A673 (cell line): Measurements from ENCODE around the gene KCNF1. TPM values are rescaled to one million over a fixed set of nuclear protein-coding genes. Genes with fewer than 3 reads are reported as not detected.

ENCODE experiments used
- BruUV-seq: library from RNA; stranded (reverse); fragments of 400-500 nt; replicated peaks from 2 replicates; lab custom pipeline; 2021; lab: Mats Ljungman, UMichigan
- CTCF ChIA-PET: fragments of 300-600 bp; sonication (Branson Sonifier 250); formaldehyde crosslinking; loops from one replicate; lab custom pipeline; 2022; ENCODE audit warnings: antibody characterized with exemption; lab: Charles Lee
- POLR2A ChIA-PET: fragments of 300-600 bp; sonication (Branson Sonifier 250); formaldehyde crosslinking; loops from one replicate; lab custom pipeline; 2022; ENCODE audit warnings: antibody characterized with exemption; ENCODE audit not compliant: low non-redundant PET; lab: Charles Lee
- DNase-seq: peaks from one replicate; pipeline ENCODE4 v3.0.0-alpha.2; 2015; ENCODE audit warnings: low spot score
- H3K27ac ChIP-seq: fragments of 200-600 bp; sonication (generic); 2 replicates; pipeline ENCODE4 v1.5.1; 2016; ENCODE audit warnings: mixed run types, low read depth, mild to moderate bottlenecking, mixed read lengths, antibody characterized with exemption, low read length; ENCODE audit not compliant: poor library complexity, severe bottlenecking
- H3K27me3 ChIP-seq: fragments of 200-600 bp; sonication (generic); replicated peaks from 2 replicates; pipeline ENCODE4 v1.6.1; 2017; ENCODE audit warnings: mixed run types, low read depth, mild to moderate bottlenecking, mixed read lengths, antibody characterized with exemption, low read length; ENCODE audit not compliant: insufficient read depth, poor library complexity
- H3K36me3 ChIP-seq: fragments of 200-600 bp; sonication (generic); 2 replicates; pipeline ENCODE4 v1.6.1; 2016; ENCODE audit warnings: mixed run types, mild to moderate bottlenecking, mixed read lengths, antibody characterized with exemption, low read length; ENCODE audit not compliant: insufficient read depth, poor library complexity, severe bottlenecking
- H3K4me1 ChIP-seq: fragments of 200-600 bp; sonication (generic); 2 replicates; pipeline ENCODE4 v1.6.1; 2017; ENCODE audit warnings: mixed run types, mild to moderate bottlenecking, mixed read lengths, antibody characterized with exemption, low read length; ENCODE audit not compliant: insufficient read depth, poor library complexity, severe bottlenecking
- H3K4me3 ChIP-seq: fragments of 200-600 bp; sonication (generic); 2 replicates; pipeline ENCODE4 v1.5.1; 2016; ENCODE audit warnings: low read depth, mixed run types, mild to moderate bottlenecking, mixed read lengths, low read length; ENCODE audit not compliant: poor library complexity, severe bottlenecking
- H3K9me3 ChIP-seq: fragments of 200-600 bp; sonication (generic); 2 replicates; pipeline ENCODE4 v1.6.1; 2016; ENCODE audit warnings: mixed run types, low read depth, mild to moderate bottlenecking, mixed read lengths, antibody characterized with exemption, low read length; ENCODE audit not compliant: poor library complexity, severe bottlenecking
- CTCF ChIP-seq: fragments of 300-800, 200-600 bp; sonication (generic); conservative IDR thresholded peaks from 2 replicates; pipeline ENCODE4 v1.5.1; 2017; ENCODE audit warnings: low read depth, mild to moderate bottlenecking, antibody characterized with exemption, low read length, moderate library complexity, mixed read lengths
- EZH2 ChIP-seq: fragments of 200-600 bp; sonication (generic); IDR thresholded peaks from 2 replicates; pipeline ENCODE4 v1.6.1; 2017; ENCODE audit warnings: borderline replicate concordance, low read depth, mild to moderate bottlenecking, mixed read lengths, antibody characterized with exemption, low read length; ENCODE audit not compliant: poor library complexity, severe bottlenecking
- intact Hi-C: fragments of 100-400 bp; cut with micrococcal nuclease; formaldehyde crosslinking; loops from one replicate; pipeline ENCODE4 v1.10.0; 2022; ENCODE audit not compliant: unreplicated experiment
- total RNA-seq: library from RNA; stranded (reverse); gene quantifications from 2 replicates; pipeline ENCODE4 v1.2.3, GENCODE V29; 2021

Gene KCNF1
- total RNA-seq, 1 experiment from 2014 or later: 0.32 TPM

GRCh38 chr2:10923008-10923375, 11.3 kb downstream of the KCNF1 start:
- ChIA-PET POLR2A (no interaction called here), CTCF (no interaction called here)
- intact Hi-C loops: no loop called here
- no peaks in the 10 kb centered on the region for H3K9me3 ChIP-seq
- TF ChIP-seq CTCF: no peak
- no peak for TF ChIP-seq EZH2
- BruUV-seq: no TSS peak
- no peak overlapping the region for H3K27ac ChIP-seq
- H3K4me1 ChIP-seq: no peaks in the 10 kb centered on the region
- H3K4me3 ChIP-seq: no peak overlapping the region
- H3K36me3 ChIP-seq: no peaks in the 10 kb centered on the region
- no peak for DNase-seq
- H3K27me3 ChIP-seq: no peaks in the 10 kb centered on the region

GRCh38 chr2:10923965-10924364, 12.2 kb downstream of the KCNF1 start:
- POLR2A ChIA-PET: no interaction called here

GRCh38 chr2:10924441-10924840, 12.7 kb downstream of the KCNF1 start:
- ChIA-PET CTCF (no interaction called here), POLR2A (no interaction called here)
- Histone ChIP-seq H3K36me3 (no peaks in the 10 kb centered on the region), H3K4me3 (no peak overlapping the region), H3K27ac (no peak overlapping the region), H3K27me3 (no peaks in the 10 kb centered on the region), H3K9me3 (no peaks in the 10 kb centered on the region), H3K4me1 (no peaks in the 10 kb centered on the region)
- TF ChIP-seq CTCF (no peak), EZH2 (no peak)
- no TSS peak for BruUV-seq
- intact Hi-C loops: no loop called here
- no peak for DNase-seq

More at GRCh38 chr2:10923965-10924364, 12.2 kb downstream of the KCNF1 start:
- no peak for DNase-seq
- no peak for TF ChIP-seq CTCF
- no peak for TF ChIP-seq EZH2
- Histone ChIP-seq H3K9me3 (no peaks in the 10 kb centered on the region), H3K4me1 (no peaks in the 10 kb centered on the region), H3K36me3 (no peaks in the 10 kb centered on the region), H3K27ac (no peak overlapping the region), H3K4me3 (no peak overlapping the region), H3K27me3 (no peaks in the 10 kb centered on the region)
- intact Hi-C loops: no loop called here
- BruUV-seq: no TSS peak
- CTCF ChIA-PET: no interaction called here
